ENCODE data around the gene CPSF3. TPM values are rescaled to one million over a fixed set of nuclear protein-coding genes. Genes with fewer than 3 reads are reported as not detected.

The CPSF3 gene
- polyA plus RNA-seq, 2 of the 4 experiments (the other 2 are of a cell fraction), result 63.4 to 77.2 TPM

- TF ChIP-seq RAD21 (conservative IDR thresholded peaks at IDR 0.05 in 1 of 2, IDR thresholded peaks at IDR 0.05 in 1 of 2), result peak in 1 of 2 experiments; percentile 28; a peak in 3 of 5 replicates
- peak; percentile 50; the same call in 1 of the 2 replicates for TF ChIP-seq HMGXB4 (CRISPR knock-in tag; IDR thresholded peaks at IDR 0.05; ENCODE audit: borderline replicate concordance)
- no peak for TF ChIP-seq CHD4 (IDR thresholded peaks at IDR 0.05; ENCODE audit: borderline replicate concordance)
- no peak for TF ChIP-seq BHLHE40 (IDR thresholded peaks at IDR 0.05; ENCODE audit: low read depth, low read length)
- peak; percentile 52 for TF ChIP-seq POLR2A (IDR thresholded peaks at IDR 0.05; ENCODE audit: low read length)
- peak; percentile 94 for TF ChIP-seq MAZ (IDR thresholded peaks at IDR 0.05; ENCODE audit: borderline replicate concordance, low read depth, low read length)
- no peak for TF ChIP-seq USF2 (IDR thresholded peaks at IDR 0.05)
- TF ChIP-seq ZFP36 (IDR thresholded peaks at IDR 0.05; ENCODE audit: borderline replicate concordance, partially characterized antibody), result no peak
- TF ChIP-seq JUN (IDR thresholded peaks at IDR 0.05), result peak; percentile 73 to 86; a peak in 3 of 5 replicates
- TF ChIP-seq JUNB (IDR thresholded peaks at IDR 0.05), result no peak
- peak; percentile 86 for TF ChIP-seq REST (IDR thresholded peaks at IDR 0.05)
- no peak for TF ChIP-seq NFE2L2 (conservative IDR thresholded peaks at IDR 0.05; ENCODE audit: low read length)
- TF ChIP-seq ZNF302 (CRISPR knock-in tag; IDR thresholded peaks at IDR 0.05), result no peak
- TF ChIP-seq RNF2 (IDR thresholded peaks at IDR 0.05; ENCODE audit: borderline replicate concordance, low read depth), result no peak
- TF ChIP-seq BCL3 (IDR thresholded peaks at IDR 0.05), result peak; percentile 22; the same call in 2 of the 3 replicates
- TF ChIP-seq SREBF2 (IDR thresholded peaks at IDR 0.05), result no peak
- TF ChIP-seq FOXS1 (CRISPR knock-in tag; IDR thresholded peaks at IDR 0.05), result no peak
- 0 out of 2 replicates have a peak, but pooled peaks have one; percentile 45 for TF ChIP-seq ELK1 (IDR thresholded peaks at IDR 0.05; ENCODE audit: low read depth, low read length)
- peak; percentile 68; the same call in 1 of the 2 replicates for TF ChIP-seq MYC (IDR thresholded peaks at IDR 0.05; ENCODE audit: borderline replicate concordance, low read length)
Observed at GRCh38 chr2:9423100-9423921, at the start of gene CPSF3, which contains the start of gene ITGB1BP1 (continued).

Data from A549 (cell line).